ENCODE measurements around the gene TSR3. TPM values are rescaled to one million over a fixed set of nuclear protein-coding genes. Genes with fewer than 3 reads are reported as not detected.

The TSR3 gene
- total and polyA plus RNA-seq, 2 of the 13 experiments (the other 11 are each of a cell fraction or from before 2014, with no cell fraction given): 24.2 to 51.0 TPM

DNA sequence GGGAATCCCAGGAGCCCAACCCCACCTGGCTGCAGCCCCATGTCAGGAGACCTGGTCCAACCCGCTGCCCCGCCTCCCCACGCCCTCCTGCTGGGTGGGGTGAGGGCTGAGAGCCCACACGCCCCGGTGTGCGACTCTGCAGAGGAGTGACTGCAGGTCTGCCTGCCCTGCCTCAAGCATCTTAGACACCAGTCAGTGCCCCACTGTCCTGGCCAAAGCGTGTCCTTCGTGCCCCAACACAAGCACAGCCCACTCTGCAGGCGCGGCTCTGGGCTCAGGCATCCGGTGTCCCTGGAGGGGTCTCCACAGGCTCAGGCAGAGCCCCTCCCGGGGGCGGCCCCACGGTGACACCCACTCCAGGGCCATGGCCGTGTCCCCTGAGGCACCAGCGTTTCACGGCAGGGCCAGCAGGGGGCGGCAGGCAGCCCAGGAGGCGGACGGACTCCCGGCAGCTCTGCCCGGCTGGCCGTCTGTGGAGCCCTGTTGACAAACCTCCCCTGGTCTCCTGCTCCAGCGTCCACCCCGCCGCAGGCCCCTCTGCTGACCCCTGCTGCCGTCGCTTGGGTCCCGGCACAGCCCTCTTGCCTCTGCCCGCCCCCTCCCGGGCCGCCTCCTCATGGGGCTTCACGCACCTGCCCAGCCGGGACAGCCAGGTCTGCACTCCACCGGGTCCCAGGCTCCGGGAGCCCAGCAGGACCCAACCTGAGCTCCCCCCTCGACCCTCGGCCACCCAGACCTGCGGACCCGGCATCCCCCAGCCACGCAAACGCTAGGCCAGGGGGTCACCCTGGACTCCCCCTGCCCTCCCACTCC is 50.8 kb downstream of the TSR3 start (continued):
- TF ChIP-seq, protein P1, sequence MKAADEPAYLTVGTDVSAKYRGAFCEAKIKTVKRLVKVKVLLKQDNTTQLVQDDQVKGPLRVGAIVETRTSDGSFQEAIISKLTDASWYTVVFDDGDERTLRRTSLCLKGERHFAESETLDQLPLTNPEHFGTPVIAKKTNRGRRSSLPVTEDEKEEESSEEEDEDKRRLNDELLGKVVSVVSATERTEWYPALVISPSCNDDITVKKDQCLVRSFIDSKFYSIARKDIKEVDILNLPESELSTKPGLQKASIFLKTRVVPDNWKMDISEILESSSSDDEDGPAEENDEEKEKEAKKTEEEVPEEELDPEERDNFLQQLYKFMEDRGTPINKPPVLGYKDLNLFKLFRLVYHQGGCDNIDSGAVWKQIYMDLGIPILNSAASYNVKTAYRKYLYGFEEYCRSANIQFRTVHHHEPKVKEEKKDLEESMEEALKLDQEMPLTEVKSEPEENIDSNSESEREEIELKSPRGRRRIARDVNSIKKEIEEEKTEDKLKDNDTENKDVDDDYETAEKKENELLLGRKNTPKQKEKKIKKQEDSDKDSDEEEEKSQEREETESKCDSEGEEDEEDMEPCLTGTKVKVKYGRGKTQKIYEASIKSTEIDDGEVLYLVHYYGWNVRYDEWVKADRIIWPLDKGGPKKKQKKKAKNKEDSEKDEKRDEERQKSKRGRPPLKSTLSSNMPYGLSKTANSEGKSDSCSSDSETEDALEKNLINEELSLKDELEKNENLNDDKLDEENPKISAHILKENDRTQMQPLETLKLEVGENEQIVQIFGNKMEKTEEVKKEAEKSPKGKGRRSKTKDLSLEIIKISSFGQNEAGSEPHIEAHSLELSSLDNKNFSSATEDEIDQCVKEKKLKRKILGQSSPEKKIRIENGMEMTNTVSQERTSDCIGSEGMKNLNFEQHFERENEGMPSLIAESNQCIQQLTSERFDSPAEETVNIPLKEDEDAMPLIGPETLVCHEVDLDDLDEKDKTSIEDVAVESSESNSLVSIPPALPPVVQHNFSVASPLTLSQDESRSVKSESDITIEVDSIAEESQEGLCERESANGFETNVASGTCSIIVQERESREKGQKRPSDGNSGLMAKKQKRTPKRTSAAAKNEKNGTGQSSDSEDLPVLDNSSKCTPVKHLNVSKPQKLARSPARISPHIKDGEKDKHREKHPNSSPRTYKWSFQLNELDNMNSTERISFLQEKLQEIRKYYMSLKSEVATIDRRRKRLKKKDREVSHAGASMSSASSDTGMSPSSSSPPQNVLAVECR (CRISPR knock-in tag; IDR thresholded peaks at IDR 0.05; ENCODE audit: borderline replicate concordance): peak; percentile 32; the same call in 1 of the 2 replicates
- TF ChIP-seq HIVEP1 (CRISPR knock-in tag; IDR thresholded peaks at IDR 0.05): 0 out of 2 replicates have a peak, but pooled peaks have one; percentile 32
- 0 out of 2 replicates have a peak, but pooled peaks have one; percentile 7 for TF ChIP-seq BHLHE40 (IDR thresholded peaks at IDR 0.05; ENCODE audit: low read length)
- TF ChIP-seq ZSCAN9 (CRISPR knock-in tag; IDR thresholded peaks at IDR 0.05; ENCODE audit: borderline replicate concordance): peak; percentile 14; the same call in 1 of the 2 replicates
- TF ChIP-seq ZNF652 (CRISPR knock-in tag; IDR thresholded peaks at IDR 0.05; ENCODE audit: borderline replicate concordance, low read depth): no peak
- TF ChIP-seq FOXA3 (CRISPR knock-in tag; IDR thresholded peaks at IDR 0.05): peak; percentile 66
- no peak for TF ChIP-seq ELF4 (CRISPR knock-in tag; IDR thresholded peaks at IDR 0.05; ENCODE audit: borderline replicate concordance)
- no peak for TF ChIP-seq ZNF577 (CRISPR knock-in tag; IDR thresholded peaks at IDR 0.05; ENCODE audit: borderline replicate concordance, low read depth)
- TF ChIP-seq BCL6 (CRISPR knock-in tag; IDR thresholded peaks at IDR 0.05): peak; percentile 22; the same call in 1 of the 2 replicates
- TF ChIP-seq TBX3 (IDR thresholded peaks at IDR 0.05; ENCODE audit: borderline replicate concordance): no peak
- TF ChIP-seq, protein P2, sequence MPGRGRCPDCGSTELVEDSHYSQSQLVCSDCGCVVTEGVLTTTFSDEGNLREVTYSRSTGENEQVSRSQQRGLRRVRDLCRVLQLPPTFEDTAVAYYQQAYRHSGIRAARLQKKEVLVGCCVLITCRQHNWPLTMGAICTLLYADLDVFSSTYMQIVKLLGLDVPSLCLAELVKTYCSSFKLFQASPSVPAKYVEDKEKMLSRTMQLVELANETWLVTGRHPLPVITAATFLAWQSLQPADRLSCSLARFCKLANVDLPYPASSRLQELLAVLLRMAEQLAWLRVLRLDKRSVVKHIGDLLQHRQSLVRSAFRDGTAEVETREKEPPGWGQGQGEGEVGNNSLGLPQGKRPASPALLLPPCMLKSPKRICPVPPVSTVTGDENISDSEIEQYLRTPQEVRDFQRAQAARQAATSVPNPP (CRISPR knock-in tag; IDR thresholded peaks at IDR 0.05): no peak
- TF ChIP-seq, protein P3, sequence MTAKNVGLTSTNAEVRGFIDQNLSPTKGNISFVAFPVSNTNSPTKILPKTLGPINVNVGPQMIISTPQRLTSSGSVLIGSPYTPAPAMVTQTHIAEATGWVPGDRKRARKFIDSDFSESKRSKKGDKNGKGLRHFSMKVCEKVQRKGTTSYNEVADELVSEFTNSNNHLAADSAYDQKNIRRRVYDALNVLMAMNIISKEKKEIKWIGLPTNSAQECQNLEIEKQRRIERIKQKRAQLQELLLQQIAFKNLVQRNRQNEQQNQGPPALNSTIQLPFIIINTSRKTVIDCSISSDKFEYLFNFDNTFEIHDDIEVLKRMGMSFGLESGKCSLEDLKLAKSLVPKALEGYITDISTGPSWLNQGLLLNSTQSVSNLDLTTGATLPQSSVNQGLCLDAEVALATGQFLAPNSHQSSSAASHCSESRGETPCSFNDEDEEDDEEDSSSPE (CRISPR knock-in tag; IDR thresholded peaks at IDR 0.05): no peak
- no peak for TF ChIP-seq ZNF615 (CRISPR knock-in tag; IDR thresholded peaks at IDR 0.05; ENCODE audit: borderline replicate concordance)
- TF ChIP-seq, protein P4, sequence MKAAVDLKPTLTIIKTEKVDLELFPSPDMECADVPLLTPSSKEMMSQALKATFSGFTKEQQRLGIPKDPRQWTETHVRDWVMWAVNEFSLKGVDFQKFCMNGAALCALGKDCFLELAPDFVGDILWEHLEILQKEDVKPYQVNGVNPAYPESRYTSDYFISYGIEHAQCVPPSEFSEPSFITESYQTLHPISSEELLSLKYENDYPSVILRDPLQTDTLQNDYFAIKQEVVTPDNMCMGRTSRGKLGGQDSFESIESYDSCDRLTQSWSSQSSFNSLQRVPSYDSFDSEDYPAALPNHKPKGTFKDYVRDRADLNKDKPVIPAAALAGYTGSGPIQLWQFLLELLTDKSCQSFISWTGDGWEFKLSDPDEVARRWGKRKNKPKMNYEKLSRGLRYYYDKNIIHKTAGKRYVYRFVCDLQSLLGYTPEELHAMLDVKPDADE (CRISPR knock-in tag; IDR thresholded peaks at IDR 0.05): no peak
- TF ChIP-seq, protein P5, sequence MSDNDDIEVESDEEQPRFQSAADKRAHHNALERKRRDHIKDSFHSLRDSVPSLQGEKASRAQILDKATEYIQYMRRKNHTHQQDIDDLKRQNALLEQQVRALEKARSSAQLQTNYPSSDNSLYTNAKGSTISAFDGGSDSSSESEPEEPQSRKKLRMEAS (IDR thresholded peaks at IDR 0.05): peak; percentile 10; the same call in 1 of the 2 replicates
- TF ChIP-seq PHF20 (CRISPR knock-in tag; IDR thresholded peaks at IDR 0.05): 0 out of 2 replicates have a peak, but pooled peaks have one; percentile 14
- TF ChIP-seq RAD21 (CRISPR knock-in tag; IDR thresholded peaks at IDR 0.05): peak; percentile 56; the same call in 1 of the 2 replicates
- TF ChIP-seq ZSCAN12 (CRISPR knock-in tag; IDR thresholded peaks at IDR 0.05): no peak
